Astrocyte of the spinal cord (primary cell): ENCODE results near the gene PRKAR2B.

Experiments
- DNase-seq: peaks from one replicate; pipeline ENCODE4 v3.0.0; 2011; ENCODE audit warnings: low read depth, low spot score
- H3K4me3 ChIP-seq: 2 replicates; pipeline ENCODE4 v1.5.1; 2011; ENCODE audit warnings: low read depth, mild to moderate bottlenecking, low read length, moderate library complexity
- in situ Hi-C: cut with HindIII; loops from 2 replicates; pipeline ENCODE4 v1.10.0; 2017; ENCODE audit warnings: low sequenced_read_pairs
- TF ChIP-seq, protein P1 (sequence below): IDR thresholded peaks from 2 replicates; pipeline ENCODE4 v1.5.1; 2012; ENCODE audit warnings: low read depth, mild to moderate bottlenecking, low read length, inconsistent platforms

Gene PRKAR2B

DNA sequence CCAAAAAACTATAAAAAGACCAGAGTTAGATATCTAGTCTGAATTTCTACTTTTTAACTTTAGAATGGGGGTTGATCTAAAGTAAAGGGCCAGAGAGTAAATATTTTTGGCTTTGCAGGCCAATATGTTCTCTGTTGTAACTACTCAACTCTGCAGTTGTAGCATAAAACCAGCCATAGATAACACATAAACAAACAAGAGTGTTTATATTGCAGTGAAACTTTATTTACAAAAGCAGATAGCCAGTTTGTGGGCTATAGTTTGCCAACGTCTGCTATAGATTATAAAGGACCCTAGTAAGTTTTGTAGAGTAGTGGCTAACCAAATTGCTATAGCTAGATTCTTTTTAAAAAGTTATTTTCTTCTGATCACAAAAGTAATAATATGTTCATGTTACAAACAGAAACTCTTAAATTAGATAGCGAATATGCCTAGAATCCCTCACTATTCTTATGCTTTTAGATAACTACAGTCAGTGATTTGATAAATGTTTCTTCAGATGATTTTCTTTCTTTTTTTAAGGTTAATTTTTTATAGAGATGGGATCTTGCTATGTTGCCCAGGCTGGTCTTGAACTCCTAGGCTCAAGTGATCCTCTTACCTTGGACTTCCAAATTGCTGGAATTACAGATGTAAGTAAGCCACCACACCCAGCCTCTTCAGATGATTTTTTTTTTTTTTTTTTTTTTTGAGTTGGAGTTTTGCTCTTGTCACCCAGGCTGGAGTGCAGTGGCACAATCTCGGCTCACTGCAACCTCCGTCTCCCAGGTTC, 100.7 kb downstream of the PRKAR2B start:
- in situ Hi-C loops, result no loop called here
- H3K4me3 ChIP-seq, result no peak overlapping the region
- TF ChIP-seq, protein P1, sequence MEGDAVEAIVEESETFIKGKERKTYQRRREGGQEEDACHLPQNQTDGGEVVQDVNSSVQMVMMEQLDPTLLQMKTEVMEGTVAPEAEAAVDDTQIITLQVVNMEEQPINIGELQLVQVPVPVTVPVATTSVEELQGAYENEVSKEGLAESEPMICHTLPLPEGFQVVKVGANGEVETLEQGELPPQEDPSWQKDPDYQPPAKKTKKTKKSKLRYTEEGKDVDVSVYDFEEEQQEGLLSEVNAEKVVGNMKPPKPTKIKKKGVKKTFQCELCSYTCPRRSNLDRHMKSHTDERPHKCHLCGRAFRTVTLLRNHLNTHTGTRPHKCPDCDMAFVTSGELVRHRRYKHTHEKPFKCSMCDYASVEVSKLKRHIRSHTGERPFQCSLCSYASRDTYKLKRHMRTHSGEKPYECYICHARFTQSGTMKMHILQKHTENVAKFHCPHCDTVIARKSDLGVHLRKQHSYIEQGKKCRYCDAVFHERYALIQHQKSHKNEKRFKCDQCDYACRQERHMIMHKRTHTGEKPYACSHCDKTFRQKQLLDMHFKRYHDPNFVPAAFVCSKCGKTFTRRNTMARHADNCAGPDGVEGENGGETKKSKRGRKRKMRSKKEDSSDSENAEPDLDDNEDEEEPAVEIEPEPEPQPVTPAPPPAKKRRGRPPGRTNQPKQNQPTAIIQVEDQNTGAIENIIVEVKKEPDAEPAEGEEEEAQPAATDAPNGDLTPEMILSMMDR, result no peak
- DNase-seq, result no peak

DNA sequence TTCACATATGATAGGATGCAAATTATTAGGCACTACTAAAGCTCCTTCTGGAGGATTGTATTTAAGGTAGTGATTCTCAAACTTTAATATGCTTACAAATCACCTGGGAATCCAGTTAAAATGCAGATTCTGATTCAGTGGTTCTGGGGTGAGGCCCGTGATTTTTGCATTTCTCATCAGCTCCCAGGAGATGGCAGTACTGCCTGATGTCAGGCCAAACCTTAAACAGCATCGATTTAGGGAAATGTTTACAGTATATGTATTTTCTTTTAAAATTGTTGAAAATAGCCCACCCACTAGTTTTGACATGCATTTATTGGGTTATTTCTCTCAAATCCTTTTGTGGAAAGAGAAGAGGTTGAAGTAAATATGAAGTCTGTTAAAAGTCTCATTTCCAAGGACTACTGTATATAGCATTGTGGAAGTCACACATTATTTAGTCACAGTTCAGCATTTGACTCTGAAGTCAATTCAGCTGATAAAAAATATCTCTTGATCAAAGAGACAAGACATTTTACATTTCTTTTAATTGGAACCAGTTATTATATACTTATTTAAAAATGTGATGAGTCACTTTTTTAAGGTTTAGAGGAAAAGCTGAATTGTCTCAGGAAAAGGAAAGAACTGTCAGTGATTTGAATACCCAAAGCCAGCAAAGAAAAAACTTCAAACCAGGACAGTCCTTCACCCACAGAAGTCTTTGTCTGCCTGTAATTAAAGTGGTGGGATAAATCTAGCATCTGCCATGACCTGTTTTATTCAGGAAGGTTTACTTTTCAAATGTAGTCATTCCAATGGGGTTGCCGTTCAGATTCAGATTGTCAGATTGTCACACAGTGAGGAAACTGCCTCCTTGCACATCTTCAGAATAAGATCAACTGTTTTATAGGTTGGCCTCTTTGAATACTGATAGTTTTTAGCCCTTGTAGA, 103.2 kb downstream of the PRKAR2B start:
- peak; percentile 55 for DNase-seq
- H3K4me3 ChIP-seq, result no peak overlapping the region
- in situ Hi-C loops, result no loop called here
- TF ChIP-seq, protein P1, result peak; percentile 76

DNA sequence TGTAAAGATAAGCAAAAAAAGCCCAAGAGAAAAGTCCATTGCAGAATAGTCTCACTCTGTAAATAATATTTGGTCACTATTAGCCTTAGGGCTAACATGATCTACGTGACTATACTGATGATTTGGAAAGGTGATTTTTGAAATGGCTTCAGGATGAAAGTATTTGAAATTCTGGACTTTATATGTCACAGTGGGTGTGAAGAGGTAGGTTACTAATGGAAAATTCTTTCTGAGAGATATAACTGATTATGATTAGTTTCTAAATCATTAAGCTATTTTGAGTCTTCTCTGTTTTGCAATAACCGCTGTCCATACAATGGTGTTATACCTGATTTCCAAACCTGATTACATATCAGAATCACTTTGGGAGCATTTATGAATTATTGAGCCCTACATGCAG, 104.2 kb downstream of the PRKAR2B start:
- no peak overlapping the region for H3K4me3 ChIP-seq
- in situ Hi-C loops, result no loop called here
- DNase-seq, result no peak
- TF ChIP-seq, protein P1, result no peak

DNA sequence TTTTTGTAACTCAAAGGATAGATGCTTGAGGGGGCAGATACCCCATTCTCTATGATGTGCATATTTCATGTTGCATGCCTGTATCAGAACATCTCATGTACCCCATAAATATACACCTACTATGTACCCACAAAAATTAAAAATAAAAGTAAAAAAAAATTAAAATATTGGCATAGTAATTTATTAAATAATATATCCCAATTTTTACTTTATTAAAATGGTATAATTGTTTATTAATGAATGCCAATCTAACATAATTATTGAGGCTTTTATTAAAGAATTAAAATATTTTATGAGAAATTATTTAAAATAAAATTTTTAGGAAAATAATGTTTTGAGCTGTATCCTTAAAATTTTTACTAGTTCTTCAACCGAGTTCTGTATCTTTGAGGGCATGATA, 105.4 kb downstream of the PRKAR2B start:
- no peak overlapping the region for H3K4me3 ChIP-seq
- TF ChIP-seq, protein P1, result no peak
- in situ Hi-C loops, result no loop called here
- no peak for DNase-seq

DNA sequence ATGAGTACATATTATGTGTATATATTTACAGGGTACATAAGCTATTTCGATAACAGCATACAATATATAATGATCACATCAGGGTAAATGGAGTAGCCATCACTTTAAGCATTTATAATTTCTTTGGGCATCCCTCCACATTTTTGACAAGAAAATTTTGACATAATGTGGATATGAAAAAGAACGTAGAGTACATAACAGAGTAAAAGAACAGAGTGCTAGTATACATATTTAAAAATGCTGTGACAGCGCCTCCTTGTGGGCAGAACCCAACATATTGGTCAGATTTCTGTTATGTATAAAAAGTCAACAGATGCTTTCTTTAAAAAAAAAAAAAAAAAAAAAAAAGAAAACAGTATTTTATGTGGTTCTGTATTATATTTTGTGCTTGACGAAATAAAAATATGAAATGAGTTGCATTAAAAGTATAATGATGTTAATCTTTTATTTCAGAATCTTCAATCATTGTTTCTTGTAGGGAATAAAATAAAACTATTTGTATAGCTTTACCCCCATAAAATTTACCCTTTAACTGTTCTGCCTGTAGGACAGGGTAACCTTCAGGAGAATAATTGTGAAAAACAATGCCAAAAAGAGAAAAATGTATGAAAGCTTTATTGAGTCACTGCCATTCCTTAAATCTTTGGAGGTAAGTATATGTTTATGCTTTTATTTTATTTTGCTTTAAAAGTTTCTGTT, 106.0 kb downstream of the PRKAR2B start:
- in situ Hi-C loops, result no loop called here
- no peak overlapping the region for H3K4me3 ChIP-seq
- DNase-seq, result peak; percentile 74
- TF ChIP-seq, protein P1, result peak; percentile 51

DNA sequence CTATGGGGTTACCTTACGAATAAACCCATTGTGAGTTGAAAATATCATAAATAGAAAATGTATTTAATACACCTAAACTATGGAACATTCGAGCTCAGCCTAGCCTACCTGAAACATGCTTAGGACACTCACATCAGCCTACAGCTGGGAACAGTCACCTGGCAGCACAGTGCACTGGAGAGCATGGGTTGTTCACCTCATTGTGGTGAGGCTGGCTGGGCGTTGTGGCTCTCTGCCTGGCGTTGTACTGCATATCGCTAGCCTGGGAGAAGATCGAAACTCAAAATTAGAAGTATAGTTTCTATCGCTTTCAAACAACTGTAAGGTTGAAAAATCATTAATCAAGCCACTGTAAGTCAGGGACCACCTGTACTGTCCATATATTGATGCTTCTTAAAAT, 107.0 kb downstream of the PRKAR2B start:
- in situ Hi-C loops, result no loop called here
- TF ChIP-seq, protein P1, result no peak
- no peak overlapping the region for H3K4me3 ChIP-seq
- no peak for DNase-seq
